Chondrocyte (in vitro differentiated cells): ENCODE measurements around the gene OR2T35. TPM values are rescaled to one million over a fixed set of nuclear protein-coding genes. Genes with fewer than 3 reads are reported as not detected.

Experiments
- DNase-seq: peaks from one replicate; pipeline ENCODE4 v3.0.0; 2021; ENCODE audit warnings: mixed read lengths, low spot score
- H3K27ac Mint-ChIP-seq: one replicate; pipeline ENCODE4 v1.8.0; 2021; ENCODE audit warnings: mild to moderate bottlenecking, moderate library complexity, mixed read lengths; ENCODE audit not compliant: unreplicated experiment
- H3K27me3 Mint-ChIP-seq: 2 replicates; pipeline ENCODE4 v1.8.0; 2021; ENCODE audit warnings: low read depth, mixed read lengths
- H3K36me3 Mint-ChIP-seq: 2 replicates; pipeline ENCODE4 v1.8.0; 2021; ENCODE audit warnings: low read depth, mixed read lengths
- H3K4me1 Mint-ChIP-seq: 2 replicates; pipeline ENCODE4 v1.8.0; 2021; ENCODE audit warnings: low read depth, mild to moderate bottlenecking, mixed read lengths
- H3K4me3 Mint-ChIP-seq: one replicate; pipeline ENCODE4 v1.8.0; 2021; ENCODE audit warnings: mild to moderate bottlenecking, moderate library complexity, mixed read lengths; ENCODE audit not compliant: unreplicated experiment
- H3K9me3 Mint-ChIP-seq: 2 replicates; pipeline ENCODE4 v1.8.0; 2021; ENCODE audit warnings: low read depth, mixed read lengths
- total RNA-seq: library from RNA; stranded (reverse); gene quantifications from 3 replicates; pipeline ENCODE4 v1.2.1, GENCODE V29; 2021
- TF ChIP-seq, protein P1 (sequence below): fragments of 200-600 bp; sonication (generic); IDR thresholded peaks from 2 replicates; pipeline ENCODE4 v1.5.0; 2021; ENCODE audit warnings: antibody characterized with exemption, mild to moderate bottlenecking, moderate library complexity

OR2T35 gene
- total RNA-seq, 1 donor from 2014 or later, result not detected

DNA sequence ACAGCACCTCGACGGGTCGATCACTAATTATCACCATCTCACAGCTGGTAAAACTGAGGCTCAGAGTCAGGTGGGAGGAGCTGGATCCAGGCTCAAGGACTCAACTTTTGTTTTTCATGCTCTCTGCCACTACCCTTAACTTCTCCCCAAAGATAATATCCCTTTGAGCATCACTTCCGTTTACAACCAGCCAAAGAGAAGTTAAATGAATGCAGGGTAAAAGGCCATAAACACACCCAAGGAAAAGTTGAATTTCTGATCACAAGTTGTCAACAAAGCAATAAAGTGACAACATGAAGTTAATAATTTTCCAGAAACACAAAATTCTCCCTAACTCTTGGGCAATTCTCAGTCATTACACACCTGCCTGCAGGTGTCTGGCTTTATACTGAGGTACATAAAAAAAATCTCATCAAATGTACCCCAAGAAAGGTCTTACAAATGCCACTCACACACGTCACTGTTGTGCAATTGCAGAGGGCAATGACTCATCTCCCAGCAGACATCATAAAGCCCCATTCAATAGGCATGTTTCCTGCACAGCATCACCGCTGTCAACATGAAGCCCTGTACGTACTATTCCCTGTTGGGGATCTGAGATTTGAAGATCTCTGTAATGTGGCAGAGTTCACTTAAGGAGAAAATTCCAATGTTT is 13.6 kb downstream of the OR2T35 start:
- H3K9me3 Mint-ChIP-seq, result peaks cover 10% of the 10 kb centered on the region
- TF ChIP-seq, protein P1, sequence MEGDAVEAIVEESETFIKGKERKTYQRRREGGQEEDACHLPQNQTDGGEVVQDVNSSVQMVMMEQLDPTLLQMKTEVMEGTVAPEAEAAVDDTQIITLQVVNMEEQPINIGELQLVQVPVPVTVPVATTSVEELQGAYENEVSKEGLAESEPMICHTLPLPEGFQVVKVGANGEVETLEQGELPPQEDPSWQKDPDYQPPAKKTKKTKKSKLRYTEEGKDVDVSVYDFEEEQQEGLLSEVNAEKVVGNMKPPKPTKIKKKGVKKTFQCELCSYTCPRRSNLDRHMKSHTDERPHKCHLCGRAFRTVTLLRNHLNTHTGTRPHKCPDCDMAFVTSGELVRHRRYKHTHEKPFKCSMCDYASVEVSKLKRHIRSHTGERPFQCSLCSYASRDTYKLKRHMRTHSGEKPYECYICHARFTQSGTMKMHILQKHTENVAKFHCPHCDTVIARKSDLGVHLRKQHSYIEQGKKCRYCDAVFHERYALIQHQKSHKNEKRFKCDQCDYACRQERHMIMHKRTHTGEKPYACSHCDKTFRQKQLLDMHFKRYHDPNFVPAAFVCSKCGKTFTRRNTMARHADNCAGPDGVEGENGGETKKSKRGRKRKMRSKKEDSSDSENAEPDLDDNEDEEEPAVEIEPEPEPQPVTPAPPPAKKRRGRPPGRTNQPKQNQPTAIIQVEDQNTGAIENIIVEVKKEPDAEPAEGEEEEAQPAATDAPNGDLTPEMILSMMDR, result no peak
- no peaks in the 10 kb centered on the region for H3K4me1 Mint-ChIP-seq
- H3K4me3 Mint-ChIP-seq, result no peak overlapping the region
- DNase-seq, result no peak
- H3K36me3 Mint-ChIP-seq, result no peaks in the 10 kb centered on the region
- H3K27me3 Mint-ChIP-seq, result no peaks in the 10 kb centered on the region
- H3K27ac Mint-ChIP-seq, result no peak overlapping the region

GRCh38 chr1:248630551-248630950 is 14.5 kb downstream of the OR2T35 start:
- Mint-ChIP-seq H3K9me3 (peaks cover 10% of the 10 kb centered on the region), H3K4me3 (no peak overlapping the region), H3K27me3 (no peaks in the 10 kb centered on the region), H3K36me3 (no peaks in the 10 kb centered on the region), H3K27ac (no peak overlapping the region), H3K4me1 (no peaks in the 10 kb centered on the region)
- TF ChIP-seq, protein P1, result no peak
- no peak for DNase-seq

GRCh38 chr1:248627971-248628844 is 16.9 kb downstream of the OR2T35 start:
- DNase-seq, result no peak
- Mint-ChIP-seq H3K4me1 (no peaks in the 10 kb centered on the region), H3K27me3 (no peaks in the 10 kb centered on the region), H3K27ac (no peak overlapping the region), H3K36me3 (no peaks in the 10 kb centered on the region), H3K4me3 (no peak overlapping the region), H3K9me3 (peaks cover 10% of the 10 kb centered on the region)
- TF ChIP-seq, protein P1, result no peak

DNA sequence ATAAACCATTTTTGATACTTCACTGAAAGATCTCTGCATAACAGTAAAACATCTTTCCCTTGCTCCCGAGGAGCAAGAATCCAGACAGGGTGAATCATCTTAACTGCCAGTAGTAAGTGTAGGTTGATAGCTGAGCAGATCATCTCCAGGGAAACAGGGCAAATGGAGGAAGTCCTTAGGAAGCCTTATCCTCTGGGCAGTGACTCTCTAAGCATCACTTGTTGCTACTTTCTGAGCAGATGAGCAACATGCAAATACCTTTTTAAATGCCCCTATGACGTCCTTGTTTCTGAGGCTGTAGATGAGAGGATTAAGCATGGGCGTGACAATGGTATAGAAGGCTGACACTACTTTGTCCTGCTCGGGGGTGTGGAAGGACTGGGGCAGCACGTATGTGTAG is 19.1 kb downstream of the OR2T35 start:
- H3K4me1 Mint-ChIP-seq, result no peaks in the 10 kb centered on the region
- no peak overlapping the region for H3K4me3 Mint-ChIP-seq
- H3K27ac Mint-ChIP-seq, result no peak overlapping the region
- TF ChIP-seq, protein P1, result no peak
- DNase-seq, result no peak
- peaks cover 8% of the 10 kb centered on the region for H3K9me3 Mint-ChIP-seq
- no peaks in the 10 kb centered on the region for H3K36me3 Mint-ChIP-seq
- H3K27me3 Mint-ChIP-seq, result no peaks in the 10 kb centered on the region

DNA sequence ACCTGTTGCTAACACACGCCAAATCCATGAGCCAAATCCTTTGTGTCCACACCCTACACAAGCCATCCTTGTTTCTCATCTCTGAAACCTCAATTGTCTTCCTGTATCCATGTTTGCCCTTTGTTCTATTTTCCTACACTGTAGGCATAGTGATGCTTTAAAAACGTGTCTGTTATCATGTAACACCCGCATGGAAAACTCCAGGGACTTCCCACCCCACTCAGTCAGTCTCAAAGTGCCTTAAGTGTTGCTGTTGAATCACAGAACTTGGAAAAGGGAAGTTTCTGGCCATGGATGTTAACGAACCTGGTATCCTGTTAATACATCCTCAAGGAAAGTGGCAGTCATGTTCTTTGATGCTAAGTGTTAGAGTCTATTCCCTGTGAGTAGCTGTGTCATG is 19.9 kb downstream of the OR2T35 start:
- TF ChIP-seq, protein P1, result no peak
- peaks cover 4% of the 10 kb centered on the region for H3K9me3 Mint-ChIP-seq
- DNase-seq, result no peak
- H3K27ac Mint-ChIP-seq, result no peak overlapping the region
- H3K27me3 Mint-ChIP-seq, result no peaks in the 10 kb centered on the region
- H3K36me3 Mint-ChIP-seq, result no peaks in the 10 kb centered on the region
- H3K4me3 Mint-ChIP-seq, result no peak overlapping the region
- H3K4me1 Mint-ChIP-seq, result no peaks in the 10 kb centered on the region
